GM12873 (cell line): ENCODE measurements around the gene GSN.

Experiments used
- CTCF ChIP-seq: IDR thresholded peaks from 2 replicates; pipeline ENCODE4 v1.5.1; 2012; ENCODE audit warnings: low read depth, mild to moderate bottlenecking, moderate library complexity, low read length, control low read depth; ENCODE audit not compliant: insufficient read depth; ENCODE audit errors: missing control alignments

Gene GSN

GRCh38 chr9:121363622-121363961 lies 95.6 kb downstream of the GSN start:
- no peak for TF ChIP-seq CTCF

GRCh38 chr9:121364077-121364476 lies 96.1 kb downstream of the GSN start:
- TF ChIP-seq CTCF, result no peak

- no peak for TF ChIP-seq CTCF
Observed at GRCh38 chr9:121364886-121365285, 96.9 kb downstream of the GSN start.

GRCh38 chr9:121365564-121365963 lies 97.6 kb downstream of the GSN start:
- no peak for TF ChIP-seq CTCF

- TF ChIP-seq CTCF, result no peak
Observed at GRCh38 chr9:121366611-121367192, 98.7 kb downstream of the GSN start.

GRCh38 chr9:121367306-121368137 lies 99.6 kb downstream of the GSN start:
- TF ChIP-seq CTCF, result no peak

DNA sequence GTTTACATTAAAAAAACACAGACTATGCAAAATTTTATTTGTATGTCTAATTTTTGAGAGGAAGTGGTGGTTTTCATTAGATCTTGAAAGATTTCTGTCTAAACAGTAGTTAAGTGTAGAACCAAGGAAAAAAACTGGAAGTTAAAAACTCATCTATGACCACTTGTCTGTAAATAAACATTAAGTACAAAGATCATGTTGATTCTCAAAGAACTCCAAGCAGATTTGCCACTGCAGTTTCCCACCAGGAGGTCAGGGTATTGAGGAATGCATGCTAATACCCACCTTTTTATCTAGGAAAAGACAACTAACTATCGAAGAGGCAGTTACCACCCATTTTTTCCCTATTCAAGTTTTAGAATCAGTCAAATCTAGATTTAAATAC lies 100.2 kb downstream of the GSN start:
- TF ChIP-seq CTCF, result no peak
